Keratinocyte (primary cell): ENCODE data around the gene RPL32.
"Not testable (repeated sequence)": the region's sequence is repeated elsewhere in the genome, so short reads cannot be mapped to it uniquely, and the experiment has no call there.

Source experiments
- EZH2 ChIP-seq: IDR thresholded peaks from one replicate; pipeline ENCODE4 v1.6.1; 2012; ENCODE audit warnings: inconsistent platforms, mild to moderate bottlenecking, low read length, moderate library complexity
- TF ChIP-seq, protein P1 (sequence below), 3 experiments: IDR thresholded peaks in 1 of 3; conservative IDR thresholded peaks in 1 of 3; optimal IDR thresholded peaks in 1 of 3; 2 replicates in 2 of 3; 3 replicates in 1 of 3; pipeline versions ENCODE3 to v1.5.1; 2011; ENCODE audit warnings: low read length in 3 of 3, mild to moderate bottlenecking in 3 of 3, moderate library complexity in 2 of 3, control low read depth in 1 of 3, inconsistent platforms in 1 of 3; ENCODE audit not compliant: insufficient read depth in 2 of 3; ENCODE audit errors: extremely low read depth in 1 of 3

- TF ChIP-seq, protein P1, sequence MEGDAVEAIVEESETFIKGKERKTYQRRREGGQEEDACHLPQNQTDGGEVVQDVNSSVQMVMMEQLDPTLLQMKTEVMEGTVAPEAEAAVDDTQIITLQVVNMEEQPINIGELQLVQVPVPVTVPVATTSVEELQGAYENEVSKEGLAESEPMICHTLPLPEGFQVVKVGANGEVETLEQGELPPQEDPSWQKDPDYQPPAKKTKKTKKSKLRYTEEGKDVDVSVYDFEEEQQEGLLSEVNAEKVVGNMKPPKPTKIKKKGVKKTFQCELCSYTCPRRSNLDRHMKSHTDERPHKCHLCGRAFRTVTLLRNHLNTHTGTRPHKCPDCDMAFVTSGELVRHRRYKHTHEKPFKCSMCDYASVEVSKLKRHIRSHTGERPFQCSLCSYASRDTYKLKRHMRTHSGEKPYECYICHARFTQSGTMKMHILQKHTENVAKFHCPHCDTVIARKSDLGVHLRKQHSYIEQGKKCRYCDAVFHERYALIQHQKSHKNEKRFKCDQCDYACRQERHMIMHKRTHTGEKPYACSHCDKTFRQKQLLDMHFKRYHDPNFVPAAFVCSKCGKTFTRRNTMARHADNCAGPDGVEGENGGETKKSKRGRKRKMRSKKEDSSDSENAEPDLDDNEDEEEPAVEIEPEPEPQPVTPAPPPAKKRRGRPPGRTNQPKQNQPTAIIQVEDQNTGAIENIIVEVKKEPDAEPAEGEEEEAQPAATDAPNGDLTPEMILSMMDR (optimal IDR thresholded peaks at IDR 0.05 in 1 of 3, IDR thresholded peaks at IDR 0.05 in 1 of 3, conservative IDR thresholded peaks at IDR 0.05 in 1 of 3; ENCODE audit: extremely low read depth in 1 of 3, insufficient read depth in 2 of 3, low read length in 3 of 3), result not testable (repeated sequence)
- not testable (repeated sequence) for TF ChIP-seq EZH2
Observed at GRCh38 chr3:12881858-12882257, 40.5 kb upstream of the RPL32 start.
